K562 (cell line): ENCODE results near the gene SLC12A9. TPM values are rescaled to one million over a fixed set of nuclear protein-coding genes. Genes with fewer than 3 reads are reported as not detected.

Source experiments
- CC2D1A ChIP-seq: fragments of 450-650 bp; IDR thresholded peaks from 2 replicates; pipeline ENCODE4 v1.6.1; 2017; ENCODE audit warnings: mild to moderate bottlenecking
- DMBX1 ChIP-seq: fragments of 250-450 bp; sonication (Bioruptor Pico); IDR thresholded peaks from 2 replicates; pipeline ENCODE4 v1.8.0; 2022; ENCODE audit warnings: inconsistent platforms, mild to moderate bottlenecking, moderate library complexity, borderline replicate concordance
- MAX ChIP-seq: sonication (generic); formaldehyde crosslinking; IDR thresholded peaks from 2 replicates; pipeline ENCODE4 v1.9.0; 2022; ENCODE audit warnings: mild to moderate bottlenecking, missing genetic modification reagents
- MED1 ChIP-seq: sonication (generic); formaldehyde crosslinking; IDR thresholded peaks from 2 replicates; pipeline ENCODE4 v1.8.1; 2023; ENCODE audit warnings: missing genetic modification reagents, borderline replicate concordance
- MXD1 ChIP-seq: fragments of 250-450 bp; sonication (Bioruptor Pico); IDR thresholded peaks from 2 replicates; pipeline ENCODE4 v1.8.0; 2021; ENCODE audit warnings: borderline replicate concordance, mild to moderate bottlenecking, moderate library complexity; ENCODE audit not compliant: poor library complexity, severe bottlenecking
- PCBP1 ChIP-seq: fragments of 200-400 bp; formaldehyde crosslinking; IDR thresholded peaks from 2 replicates; pipeline ENCODE4 v1.6.1; 2018; ENCODE audit warnings: mild to moderate bottlenecking, low read depth, low read length; ENCODE audit not compliant: poor library complexity, severe bottlenecking
- PHF8 ChIP-seq: fragments of 200-600 bp; sonication (generic); IDR thresholded peaks from 2 replicates; pipeline ENCODE4 v1.6.1; 2012; ENCODE audit warnings: mixed run types, mild to moderate bottlenecking, inconsistent platforms, low read length, moderate library complexity, borderline replicate concordance
- RBM17 ChIP-seq: fragments of 200-400 bp; formaldehyde crosslinking; IDR thresholded peaks from 2 replicates; pipeline ENCODE4 v1.6.1; 2017; ENCODE audit warnings: low read depth, mild to moderate bottlenecking, low read length, borderline replicate concordance
- SNRNP70 ChIP-seq: fragments of 200-400 bp; formaldehyde crosslinking; optimal IDR thresholded peaks from 2 replicates; pipeline ENCODE3; 2017; ENCODE audit warnings: low read depth, low read length
- TBP ChIP-seq: optimal IDR thresholded peaks from 2 replicates; pipeline ENCODE3; 2011; ENCODE audit warnings: low read depth, low read length, improper control_type of control experiment
- TRIM25 ChIP-seq: fragments of 450-650 bp; IDR thresholded peaks from 2 replicates; pipeline ENCODE4 v1.7.0; 2016; ENCODE audit warnings: borderline replicate concordance
- ZBTB26 ChIP-seq: fragments of 450-650 bp; formaldehyde crosslinking; IDR thresholded peaks from 2 replicates; pipeline ENCODE4 v1.4.0; 2022; ENCODE audit warnings: missing genetic modification characterization
- ZBTB5 ChIP-seq: fragments of 450-650 bp; IDR thresholded peaks from 2 replicates; pipeline ENCODE4 v1.6.1; 2017; ENCODE audit warnings: antibody characterized with exemption
- ZFP1 ChIP-seq: fragments of 450-650 bp; formaldehyde crosslinking; IDR thresholded peaks from 2 replicates; pipeline ENCODE4 v1.4.0; 2020; ENCODE audit warnings: mild to moderate bottlenecking, mixed read lengths
- ZNF282 ChIP-seq: sonication (generic); formaldehyde crosslinking; IDR thresholded peaks from 2 replicates; pipeline ENCODE4 v1.8.1; 2023; ENCODE audit warnings: missing genetic modification reagents
- polyA plus RNA-seq, 8 experiments: library from polyadenylated mRNA; depleted of rRNA in 4 of 8; stranded (reverse) in 5 of 8; unstranded in 3 of 8; fragments of >200 nt; fragmentation: Nextera tagmentation in 2 of 8; fragmentation: Illumina TruSeq in 1 of 8; extraction: Ambion mirVana in 2 of 8; extraction: Trizol in 1 of 8; gene quantifications; 2 replicates each; pipeline versions ENCODE4 v1.2.1 to v1.2.3, GENCODE V29; 2011 to 2014; ENCODE audit warnings: inconsistent platforms in 1 of 8, missing spikeins in 1 of 8
- total RNA-seq, 7 experiments: library from RNA; depleted of rRNA in 6 of 7; stranded (reverse); fragments of >200 nt in 6 of 7; fragmentation: Illumina TruSeq in 2 of 7; extraction: Trizol in 2 of 7; gene quantifications; 2 replicates each; pipeline versions ENCODE4 v1.2.1 to v1.2.3, GENCODE V29; 2011 to 2021; ENCODE audit warnings: low replicate concordance in 1 of 7

The SLC12A9 gene
- total and polyA plus RNA-seq, 9 of the 15 experiments (the other 6 are each of a cell fraction or from before 2014, with no cell fraction given): 0.06 to 20.2 (median 10.7) TPM

- TF ChIP-seq ZFP1 (CRISPR knock-in tag) (no peak), TRIM25 (no peak), CC2D1A (no peak), MXD1 (no peak), MAX (CRISPR knock-in tag) (peak; percentile 53), DMBX1 (CRISPR knock-in tag) (no peak; the same call in 1 of the 2 replicates), RBM17 (no peak), ZBTB5 (no peak), ZBTB26 (CRISPR knock-in tag) (no peak), PHF8 (peak; percentile 73; the same call in 1 of the 2 replicates), ZNF282 (CRISPR knock-in tag) (no peak), MED1 (CRISPR knock-in tag) (no peak), TBP (peak; percentile 45), SNRNP70 (no peak), PCBP1 (peak; percentile 43)
Measured at GRCh38 chr7:100827330-100828226, 24.9 kb upstream of the SLC12A9 start, which contains the start of gene EPHB4 (continued).
